IPS-18c (cell line): ENCODE data around the gene OTUB2.

Experiments
- H3K4me3 ChIP-seq: 2 replicates; pipeline ENCODE4 v1.7.0; 2013; ENCODE audit warnings: low read depth, mild to moderate bottlenecking, low read length, moderate library complexity; ENCODE audit not compliant: insufficient read depth
- H3K9me3 ChIP-seq: one replicate; pipeline ENCODE4 v1.6.1; 2013; ENCODE audit warnings: mild to moderate bottlenecking, low read length, moderate library complexity; ENCODE audit not compliant: control insufficient read depth, insufficient read depth

OTUB2 gene

GRCh38 chr14:93991649-93992048 is 34.5 kb upstream of the OTUB2 start:
- Histone ChIP-seq H3K4me3 (no peak overlapping the region), H3K9me3 (no peaks in the 10 kb centered on the region)

GRCh38 chr14:93993382-93993781 is 32.8 kb upstream of the OTUB2 start:
- Histone ChIP-seq H3K9me3 (no peaks in the 10 kb centered on the region), H3K4me3 (no peak overlapping the region)

DNA sequence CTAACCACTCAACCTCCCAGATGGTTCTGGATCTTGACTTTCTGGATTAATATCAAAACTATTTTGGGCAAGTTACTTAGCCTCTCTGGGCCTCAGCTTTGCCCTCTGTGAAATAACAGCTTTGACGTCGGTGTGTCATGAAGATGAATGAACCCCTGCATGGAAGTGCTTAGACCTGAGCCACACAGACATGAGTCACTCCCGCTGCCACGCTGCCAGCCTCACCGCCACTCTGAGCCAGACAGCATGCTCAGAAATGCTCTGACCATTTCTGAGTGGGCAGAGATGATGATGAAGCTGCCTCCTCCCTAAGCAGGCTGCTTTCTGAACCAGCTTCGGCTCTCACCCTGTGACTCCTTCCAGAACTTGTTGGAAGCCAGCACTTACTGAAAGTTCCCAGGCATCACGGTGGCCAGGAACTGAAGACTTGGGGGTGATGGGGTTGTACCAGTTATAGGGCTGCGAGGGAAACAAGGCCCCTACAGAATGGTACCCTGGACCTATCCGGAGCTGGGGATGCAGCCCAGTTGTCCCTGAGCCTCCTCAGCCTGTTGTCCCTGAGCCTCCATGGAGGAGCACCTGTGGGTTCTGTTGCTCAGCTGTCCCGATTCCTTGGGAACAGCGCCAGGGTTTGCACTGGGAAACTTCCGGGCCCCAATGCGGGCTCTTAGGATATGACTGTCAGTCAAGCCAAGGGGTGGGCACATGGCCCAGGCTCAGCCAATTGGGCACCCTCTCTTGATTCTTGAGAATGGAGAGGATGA is 31.0 kb upstream of the OTUB2 start:
- no peaks in the 10 kb centered on the region for H3K9me3 ChIP-seq
- no peak overlapping the region for H3K4me3 ChIP-seq

GRCh38 chr14:93996130-93996695 is 29.9 kb upstream of the OTUB2 start:
- H3K9me3 ChIP-seq: no peaks in the 10 kb centered on the region
- no peak overlapping the region for H3K4me3 ChIP-seq

GRCh38 chr14:93997082-93997481 is 29.1 kb upstream of the OTUB2 start, which contains the start of gene CCDC197:
Gene CCDC197 (plus strand): TSS chr14:93997301. CDS start chr14:93998132, 831 bp downstream.
- H3K9me3 ChIP-seq: no peaks in the 10 kb centered on the region
- H3K4me3 ChIP-seq: no peak within 1 kb of the TSS

- Histone ChIP-seq H3K9me3 (no peaks in the 10 kb centered on the region), H3K4me3 (no peak overlapping the region)
Measured at GRCh38 chr14:93997916-93998870, 27.9 kb upstream of the OTUB2 start.

- Histone ChIP-seq H3K9me3 (no peaks in the 10 kb centered on the region), H3K4me3 (no peak overlapping the region)
Measured at GRCh38 chr14:93998871-93999403, 27.2 kb upstream of the OTUB2 start.

DNA sequence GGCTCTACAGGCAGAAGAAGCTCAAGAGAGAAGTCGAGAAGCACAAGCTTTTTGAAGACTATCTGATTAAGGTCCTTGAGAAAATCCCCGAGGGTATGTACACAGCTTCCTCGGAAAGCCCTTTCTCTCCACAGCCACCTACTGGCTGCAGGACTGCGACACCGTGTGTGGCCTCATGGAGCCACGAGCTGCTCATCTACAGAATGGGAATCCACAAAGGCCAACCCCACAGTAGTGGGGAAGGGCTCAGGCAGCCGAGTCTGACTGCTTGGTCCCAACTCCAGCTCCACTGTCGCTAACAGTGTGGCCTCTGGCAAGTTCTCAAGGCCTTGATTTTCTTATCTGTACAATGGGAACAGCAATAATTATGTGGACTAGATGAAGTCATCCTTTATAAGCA is 26.6 kb upstream of the OTUB2 start:
- Histone ChIP-seq H3K9me3 (no peaks in the 10 kb centered on the region), H3K4me3 (no peak overlapping the region)

DNA sequence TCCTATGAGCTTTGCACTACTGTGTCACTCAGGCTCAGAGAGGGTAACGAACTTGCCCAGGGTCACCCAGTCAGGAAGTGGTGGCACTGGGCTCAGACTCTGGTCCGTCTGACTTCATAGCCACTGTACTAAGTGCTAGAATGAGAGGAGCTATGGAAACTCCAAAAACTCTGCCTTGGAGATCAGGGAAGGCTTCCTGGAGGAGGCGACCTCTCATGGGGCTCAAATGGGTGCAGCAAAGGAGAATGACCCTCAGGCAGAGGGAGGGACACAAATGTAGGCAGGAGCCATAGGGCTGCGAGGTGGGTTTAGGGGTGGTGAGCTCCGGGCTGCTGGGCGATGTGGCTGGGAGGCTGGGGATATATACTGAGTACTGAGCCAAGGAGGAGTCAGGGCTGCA is 25.9 kb upstream of the OTUB2 start:
- no peaks in the 10 kb centered on the region for H3K9me3 ChIP-seq

DNA sequence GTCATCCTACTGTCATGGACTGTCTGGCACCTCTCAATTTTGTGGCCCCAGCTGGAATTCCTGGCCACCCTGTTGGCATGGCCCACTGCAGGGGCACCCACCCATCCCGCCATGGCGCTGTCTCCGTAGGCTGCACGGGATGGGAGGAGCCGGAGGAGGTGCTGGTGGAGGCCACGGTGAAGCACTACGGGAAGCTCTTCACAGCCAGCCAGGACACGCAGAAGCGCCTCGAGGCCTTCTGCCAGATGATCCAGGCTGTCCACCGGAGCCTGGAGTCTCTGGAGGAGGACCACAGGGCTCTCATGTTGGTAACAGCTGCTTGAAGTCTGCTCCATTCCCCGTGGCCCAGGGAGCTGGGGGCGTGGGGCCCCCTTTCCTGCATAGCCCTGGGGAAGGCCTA is 25.1 kb upstream of the OTUB2 start:
- H3K9me3 ChIP-seq: no peaks in the 10 kb centered on the region
- H3K4me3 ChIP-seq: no peak overlapping the region

More for the DNA sequence above, 25.9 kb upstream of the OTUB2 start:
- H3K4me3 ChIP-seq: no peak overlapping the region

DNA sequence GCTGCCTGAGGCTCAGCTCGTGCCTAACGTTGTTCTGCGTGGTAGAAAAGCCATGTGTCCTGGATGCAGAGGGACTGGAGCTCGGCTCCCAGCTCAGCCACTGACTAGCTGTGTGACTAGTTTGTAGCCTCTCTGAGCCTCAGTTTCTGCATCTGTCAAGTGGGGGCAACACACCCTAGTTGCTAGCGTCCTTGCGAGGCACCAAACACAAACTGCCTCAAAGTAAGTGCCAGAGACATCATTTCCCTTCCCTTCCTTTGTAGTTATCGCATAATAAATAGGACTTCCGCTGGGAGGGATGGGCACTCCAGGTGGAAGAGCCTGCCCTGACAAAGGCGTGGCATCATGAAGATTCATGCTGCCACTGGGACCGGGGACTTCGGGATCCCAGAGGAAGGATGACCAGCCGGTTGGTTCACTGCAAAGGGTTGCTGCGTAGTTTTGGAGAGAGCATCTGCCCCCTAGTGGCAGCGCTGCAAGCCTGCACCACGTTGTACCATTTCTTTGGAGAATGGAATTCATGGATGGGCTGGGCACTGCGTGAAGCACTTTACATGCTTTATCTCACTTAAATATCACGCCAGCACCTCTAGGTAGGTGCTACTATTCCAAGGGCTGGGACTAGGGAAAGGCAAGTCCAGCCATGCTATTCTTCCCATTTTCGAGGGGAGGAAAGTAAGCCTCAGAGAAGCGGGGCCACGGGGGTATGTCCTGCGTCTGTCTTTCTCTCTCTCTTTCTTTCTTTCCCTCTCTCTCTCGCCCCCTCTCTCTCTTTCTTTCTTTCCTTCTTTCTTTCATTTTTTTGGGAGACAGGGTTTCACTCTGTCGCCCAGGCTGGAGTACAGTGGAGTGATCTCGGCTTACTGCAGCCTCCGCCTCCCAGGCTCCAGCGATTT is 24.4 kb upstream of the OTUB2 start:
- no peaks in the 10 kb centered on the region for H3K9me3 ChIP-seq
- H3K4me3 ChIP-seq: no peak overlapping the region

GRCh38 chr14:94003397-94003796 is 22.7 kb upstream of the OTUB2 start:
- H3K4me3 ChIP-seq: no peak overlapping the region

GRCh38 chr14:94004015-94004414 is 22.1 kb upstream of the OTUB2 start:
- no peaks in the 10 kb centered on the region for H3K9me3 ChIP-seq
- no peak overlapping the region for H3K4me3 ChIP-seq

More at GRCh38 chr14:94003397-94003796, 22.7 kb upstream of the OTUB2 start:
- no peaks in the 10 kb centered on the region for H3K9me3 ChIP-seq

GRCh38 chr14:94005324-94006073 is 20.6 kb upstream of the OTUB2 start:
- H3K9me3 ChIP-seq: no peaks in the 10 kb centered on the region
- no peak overlapping the region for H3K4me3 ChIP-seq

- Histone ChIP-seq H3K9me3 (no peaks in the 10 kb centered on the region), H3K4me3 (no peak overlapping the region)
Measured at GRCh38 chr14:94008234-94008633, 17.9 kb upstream of the OTUB2 start.

DNA sequence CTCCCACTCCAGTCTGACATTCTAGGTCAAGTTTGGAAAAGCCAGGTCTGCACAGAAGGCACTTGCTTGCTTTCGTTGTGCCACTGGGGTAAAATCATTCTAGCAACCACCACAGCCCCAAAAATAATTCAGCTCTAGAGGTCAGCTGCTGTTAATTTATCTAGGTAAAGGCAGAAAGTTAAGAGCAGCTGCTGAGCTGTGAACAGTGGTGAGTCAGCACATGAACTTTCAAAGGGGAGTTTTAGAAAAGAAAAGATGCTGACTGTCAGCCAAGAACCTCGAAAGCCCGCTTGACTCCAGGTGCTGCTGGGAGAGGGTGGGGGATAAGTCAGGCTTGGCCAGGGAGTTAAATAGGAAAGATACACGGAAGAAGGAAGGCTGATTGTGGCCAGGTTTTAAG is 16.4 kb upstream of the OTUB2 start:
- no peaks in the 10 kb centered on the region for H3K9me3 ChIP-seq
- no peak overlapping the region for H3K4me3 ChIP-seq
